Endothelial cell of umbilical vein (primary cell): Measurements from ENCODE around the gene TLR5. TPM values are rescaled to one million over a fixed set of nuclear protein-coding genes. Genes with fewer than 3 reads are reported as not detected.

Source experiments
- BruUV-seq: library from RNA; stranded (reverse); fragments of 400-500 nt; replicated peaks from 2 replicates; lab custom pipeline; 2021; lab: Mats Ljungman, UMichigan
- CTCF ChIA-PET: fragments of 300-600, 350-600 bp; sonication (Branson Sonifier 250); formaldehyde crosslinking; loops from one replicate; lab custom pipeline; 2021; ENCODE audit warnings: antibody characterized with exemption, inconsistent platforms; lab: Charles Lee
- POLR2A ChIA-PET: fragments of 300-600, 350-600 bp; sonication (Branson Sonifier 250); formaldehyde crosslinking; loops from one replicate; lab custom pipeline; 2021; ENCODE audit warnings: antibody characterized with exemption, inconsistent platforms; lab: Charles Lee
- DNase-seq: peaks from one replicate; pipeline ENCODE4 v3.0.0-alpha.2; 2011; ENCODE audit warnings: low read depth, low spot score
- FAIRE-seq: peaks from 2 replicates; lab custom pipeline; 2011; peaks lifted over from hg19 to GRCh38; lab: Jason Lieb, UNC
- H2AFZ ChIP-seq: 2 replicates; pipeline ENCODE4 v1.6.0; 2012; ENCODE audit warnings: low read depth, low read length, control low read depth, inconsistent platforms
- H3K27ac ChIP-seq: 2 replicates; pipeline ENCODE4 v1.5.1; 2011; ENCODE audit warnings: low read depth, mild to moderate bottlenecking, control low read depth, low read length, moderate library complexity; ENCODE audit not compliant: insufficient read depth
- H3K27me3 ChIP-seq, 2 experiments: 2 replicates each; pipeline versions ENCODE4 v1.6.0 to v1.6.1; 2011; ENCODE audit warnings: low read length in 2 of 2, mixed read lengths in 1 of 2; ENCODE audit not compliant: control insufficient read depth in 2 of 2, insufficient read depth in 2 of 2
- H3K36me3 ChIP-seq, 2 experiments: 2 replicates in 1 of 2; 3 replicates in 1 of 2; pipeline ENCODE4 v1.5.1; 2011; ENCODE audit warnings: low read length in 2 of 2, mild to moderate bottlenecking in 1 of 2, moderate library complexity in 1 of 2; ENCODE audit not compliant: control insufficient read depth in 2 of 2, insufficient read depth in 2 of 2; ENCODE audit errors: extremely low read depth in 1 of 2
- H3K4me1 ChIP-seq: 3 replicates; pipeline ENCODE4 v1.5.1; 2011; ENCODE audit warnings: mild to moderate bottlenecking, low read length; ENCODE audit not compliant: control insufficient read depth, insufficient read depth; ENCODE audit errors: extremely low read depth
- H3K4me2 ChIP-seq: 2 replicates; pipeline ENCODE4 v1.6.1; 2011; ENCODE audit warnings: low read length, control low read depth, mixed read lengths; ENCODE audit not compliant: insufficient read depth
- H3K4me3 ChIP-seq, 3 experiments: fragments of 200-600 bp in 1 of 3; sonication (generic), shearing (Covaris generic) in 1 of 3; replicated peaks in 1 of 3; 2 replicates each; pipeline ENCODE4 v1.5.1; 2011 to 2016; ENCODE audit warnings: control low read depth in 3 of 3, low read length in 3 of 3, mild to moderate bottlenecking in 2 of 3, inconsistent platforms in 1 of 3, low read depth in 1 of 3, moderate library complexity in 1 of 3; ENCODE audit not compliant: insufficient read depth in 1 of 3
- H3K79me2 ChIP-seq: 2 replicates; pipeline ENCODE4 v1.6.0; 2012; ENCODE audit warnings: low read length, inconsistent platforms; ENCODE audit not compliant: control insufficient read depth, insufficient read depth
- H3K9ac ChIP-seq: replicated peaks from 2 replicates; pipeline ENCODE3; 2011; ENCODE audit warnings: low read length, control low read depth; ENCODE audit not compliant: insufficient read depth; ENCODE audit errors: extremely low read depth
- H3K9me1 ChIP-seq: replicated peaks from 3 replicates; pipeline ENCODE4 v1.6.0; 2011; ENCODE audit warnings: mild to moderate bottlenecking, low read length; ENCODE audit not compliant: control insufficient read depth, insufficient read depth; ENCODE audit errors: extremely low read depth
- H3K9me3 ChIP-seq: replicated peaks from 2 replicates; pipeline ENCODE4 v1.5.1; 2012; ENCODE audit warnings: low read length, inconsistent platforms; ENCODE audit not compliant: control insufficient read depth, insufficient read depth
- H4K20me1 ChIP-seq: replicated peaks from 2 replicates; pipeline ENCODE3; 2011; ENCODE audit warnings: mild to moderate bottlenecking, low read length; ENCODE audit not compliant: control insufficient read depth, insufficient read depth; ENCODE audit errors: extremely low read depth
- CTCF ChIP-seq, 2 donors: IDR thresholded peaks; 1 replicate in 1 of 2; 2 replicates in 1 of 2; pipeline ENCODE4 v1.5.1; 2011; ENCODE audit warnings: low read length in 2 of 2, mild to moderate bottlenecking in 2 of 2, moderate library complexity in 2 of 2, control low read depth in 1 of 2, inconsistent platforms in 1 of 2, low read depth in 1 of 2; ENCODE audit not compliant: insufficient read depth in 1 of 2; ENCODE audit errors: extremely low read depth in 1 of 2
- EZH2 ChIP-seq: IDR thresholded peaks from 2 replicates; pipeline ENCODE4 v1.6.1; 2012; ENCODE audit warnings: borderline replicate concordance, low read depth, mild to moderate bottlenecking, moderate library complexity, low read length, inconsistent platforms; ENCODE audit not compliant: severe bottlenecking
- FOS ChIP-seq: IDR thresholded peaks from 2 replicates; pipeline ENCODE4 v1.6.1; 2011; ENCODE audit warnings: mild to moderate bottlenecking, low read length, moderate library complexity, borderline replicate concordance; ENCODE audit not compliant: insufficient read depth
- GATA2 ChIP-seq: IDR thresholded peaks from 2 replicates; pipeline ENCODE4 v1.7.0; 2011; ENCODE audit warnings: low read depth, mild to moderate bottlenecking, moderate library complexity, mixed read lengths, low read length; ENCODE audit not compliant: insufficient read length, insufficient read depth
- JUN ChIP-seq: IDR thresholded peaks from 2 replicates; pipeline ENCODE4 v1.6.1; 2011; ENCODE audit warnings: borderline replicate concordance, low read depth; ENCODE audit not compliant: insufficient read length, insufficient read depth
- MAX ChIP-seq: IDR thresholded peaks from 2 replicates; pipeline ENCODE4 v1.6.1; 2011; ENCODE audit not compliant: insufficient read depth, insufficient read length
- MYC ChIP-seq: IDR thresholded peaks from one replicate; pipeline ENCODE4 v1.6.1; 2011; ENCODE audit warnings: mild to moderate bottlenecking, low read depth, low read length
- POLR2A ChIP-seq: IDR thresholded peaks from 2 replicates; pipeline ENCODE4 v1.6.1; 2012; ENCODE audit warnings: low read depth, mild to moderate bottlenecking, control low read depth, low read length
- POLR2AphosphoS5 ChIP-seq: IDR thresholded peaks from 2 replicates; pipeline ENCODE4 v1.6.1; 2012; ENCODE audit warnings: low read depth, mild to moderate bottlenecking, control low read depth, low read length, moderate library complexity; ENCODE audit not compliant: insufficient read depth
- dilution Hi-C: fragments of 300-500 bp; cut with MboI; formaldehyde crosslinking; loops from one replicate; pipeline ENCODE4 v1.15.0; 2019; ENCODE audit warnings: low sequenced_read_pairs; ENCODE audit not compliant: extremely low pct_ligation_motif_present
- intact Hi-C: fragments of 100-400 bp; cut with micrococcal nuclease; formaldehyde crosslinking; loops from one replicate; pipeline ENCODE4 v1.10.0; 2022
- polyA plus RNA-seq, 4 experiments: library from polyadenylated mRNA; depleted of rRNA in 3 of 4; stranded (reverse) in 3 of 4; unstranded in 1 of 4; fragments of >200 nt; gene quantifications; 2 replicates each; pipeline versions ENCODE4 v1.2.1 to v1.2.3, GENCODE V29; 2011 to 2012; ENCODE audit warnings: missing spikeins in 1 of 4
- total RNA-seq: library from RNA; stranded (reverse); gene quantifications from 2 replicates; pipeline ENCODE4 v1.2.3, GENCODE V29; 2021

Gene TLR5
- total and polyA plus RNA-seq, 2 donors (not counting 3 experiments of a cell fraction or from before 2014, with no cell fraction given): 0.15 to 0.25 TPM

GRCh38 chr1:223176437-223176836 is 33.4 kb upstream of the TLR5 start:
- Histone ChIP-seq H3K27me3 (no peaks in the 10 kb centered on the region), H3K9me1 (no peaks in the 10 kb centered on the region), H3K4me2 (no peak overlapping the region), H3K27ac (no peak overlapping the region), H3K4me3 (no peak overlapping the region), H3K9ac (no peak overlapping the region), H3K79me2 (no peaks in the 10 kb centered on the region), H3K4me1 (no peaks in the 10 kb centered on the region), H3K9me3 (no peaks in the 10 kb centered on the region), H3K36me3 (no peaks in the 10 kb centered on the region), H2AFZ (no peak overlapping the region), H4K20me1 (no peaks in the 10 kb centered on the region)
- ChIA-PET POLR2A (no interaction called here), CTCF (interaction anchor here (1.5 kb wide), 1 partner anchor 47 kb away, joined by 3 read pairs; no protein-coding TSS in a partner anchor)
- FAIRE-seq (no peak), DNase-seq (no peak)
- BruUV-seq: no TSS peak
- dilution Hi-C loops (no loop called here), intact Hi-C loops (no loop called here)
- TF ChIP-seq GATA2 (no peak), POLR2AphosphoS5 (no peak)

- no peak for FAIRE-seq
- dilution Hi-C loops: no loop called here
- TF ChIP-seq MYC: no peak
- TF ChIP-seq MAX: no peak
- TF ChIP-seq POLR2A: no peak
- no peak for TF ChIP-seq POLR2AphosphoS5
- TF ChIP-seq JUN: no peak
- TF ChIP-seq GATA2: no peak
- no peak for TF ChIP-seq FOS
- TF ChIP-seq EZH2: no peak
- no peak for TF ChIP-seq CTCF (IDR thresholded peaks at IDR 0.05; ENCODE audit: extremely low read depth in 1 of 2, insufficient read depth in 1 of 2, low read depth in 1 of 2, low read length in 2 of 2)
- no peaks in the 10 kb centered on the region for H3K79me2 ChIP-seq
- H3K4me1 ChIP-seq: no peaks in the 10 kb centered on the region
- no peak overlapping the region for H3K4me3 ChIP-seq
- H3K9me3 ChIP-seq: no peaks in the 10 kb centered on the region
- no peak overlapping the region for H2AFZ ChIP-seq
- DNase-seq: no peak
- no peaks in the 10 kb centered on the region for H3K36me3 ChIP-seq
- H3K27ac ChIP-seq: no peak overlapping the region
- H3K27me3 ChIP-seq: no peaks in the 10 kb centered on the region
- no peak overlapping the region for H3K4me2 ChIP-seq
- ChIA-PET POLR2A (no interaction called here), CTCF (interaction anchor here (0.8 to 1.5 kb wide), 4 partner anchors 42 to 508 kb away, joined by 3 to 6 read pairs (median 3); no protein-coding TSS in a partner anchor)
- no peaks in the 10 kb centered on the region for H3K9me1 ChIP-seq
- BruUV-seq: no TSS peak
- intact Hi-C loops: no loop called here
- H3K9ac ChIP-seq: no peak overlapping the region
- H4K20me1 ChIP-seq: no peaks in the 10 kb centered on the region
These were observed 32.6 kb upstream of the TLR5 start for GRCh38 chr1:223175633-223176032.
